CD4-positive, alpha-beta T cell treated with Interleukin-2 at 100 ng/mL for 4 hours (primary cell): Measurements from ENCODE around the gene SETD1A.
"Not testable (repeated sequence)": the region's sequence is repeated elsewhere in the genome, so short reads cannot be mapped to it uniquely, and the experiment has no call there.

Experiments used
- DNase-seq: peaks from one replicate; pipeline ENCODE4 v3.0.0-alpha.2; 2020; ENCODE audit warnings: low spot score

Gene SETD1A

GRCh38 chr16:30929167-30929566, 28.4 kb upstream of the SETD1A start:
- DNase-seq, result no peak

GRCh38 chr16:30930160-30930571, 27.4 kb upstream of the SETD1A start:
- DNase-seq, result no peak

- no peak for DNase-seq
Observed at GRCh38 chr16:30931068-30931650, 26.4 kb upstream of the SETD1A start.

GRCh38 chr16:30934827-30935557, 22.6 kb upstream of the SETD1A start:
- no peak for DNase-seq

- DNase-seq, result no peak
Observed at GRCh38 chr16:30937692-30938091, 19.9 kb upstream of the SETD1A start.

GRCh38 chr16:30939571-30939970, 18.0 kb upstream of the SETD1A start:
- not testable (repeated sequence) for DNase-seq

- DNase-seq, result peak; percentile 74
Observed at GRCh38 chr16:30941600-30942425, 15.7 kb upstream of the SETD1A start.

GRCh38 chr16:30942426-30942806, 15.1 kb upstream of the SETD1A start:
- no peak for DNase-seq

- no peak for DNase-seq
Observed at GRCh38 chr16:30944352-30944751, 13.2 kb upstream of the SETD1A start.

- no peak for DNase-seq
Observed at GRCh38 chr16:30946671-30947540, 10.6 kb upstream of the SETD1A start.

- no peak for DNase-seq
Observed at GRCh38 chr16:30947541-30947858, 10.1 kb upstream of the SETD1A start.

- no peak for DNase-seq
Observed at GRCh38 chr16:30947859-30948666, 9.5 kb upstream of the SETD1A start.

GRCh38 chr16:30948667-30949649, 8.6 kb upstream of the SETD1A start, which contains the start of gene ORAI3:
TSS of gene ORAI3 (plus strand) at chr16:30949068. CDS start at chr16:30949290, 222 bp downstream.
- DNase-seq, result peak; percentile 39

GRCh38 chr16:30949650-30950515, 7.7 kb upstream of the SETD1A start:
- DNase-seq, result peak; percentile 22

GRCh38 chr16:30950516-30951065, 7.0 kb upstream of the SETD1A start:
- no peak for DNase-seq

- no peak for DNase-seq
Observed at GRCh38 chr16:30951193-30951592, 6.4 kb upstream of the SETD1A start.

GRCh38 chr16:30951750-30952149, 5.8 kb upstream of the SETD1A start:
- no peak for DNase-seq

GRCh38 chr16:30953111-30953510, 4.4 kb upstream of the SETD1A start:
- DNase-seq, result no peak
